Endothelial cell of umbilical vein (primary cell): ENCODE data around the gene PI4KA. TPM values are rescaled to one million over a fixed set of nuclear protein-coding genes. Genes with fewer than 3 reads are reported as not detected.
"Not testable (repeated sequence)": the region's sequence is repeated elsewhere in the genome, so short reads cannot be mapped to it uniquely, and the experiment has no call there.

Experiments used
- BruUV-seq: library from RNA; stranded (reverse); fragments of 400-500 nt; replicated peaks from 2 replicates; lab custom pipeline; 2021; lab: Mats Ljungman, UMichigan
- CTCF ChIA-PET: fragments of 300-600, 350-600 bp; sonication (Branson Sonifier 250); formaldehyde crosslinking; loops from one replicate; lab custom pipeline; 2021; ENCODE audit warnings: antibody characterized with exemption, inconsistent platforms; lab: Charles Lee
- POLR2A ChIA-PET: fragments of 300-600, 350-600 bp; sonication (Branson Sonifier 250); formaldehyde crosslinking; loops from one replicate; lab custom pipeline; 2021; ENCODE audit warnings: antibody characterized with exemption, inconsistent platforms; lab: Charles Lee
- DNase-seq: peaks from one replicate; pipeline ENCODE4 v3.0.0-alpha.2; 2011; ENCODE audit warnings: low read depth, low spot score
- FAIRE-seq: peaks from 2 replicates; lab custom pipeline; 2011; peaks lifted over from hg19 to GRCh38; lab: Jason Lieb, UNC
- H2AFZ ChIP-seq: 2 replicates; pipeline ENCODE4 v1.6.0; 2012; ENCODE audit warnings: low read depth, low read length, control low read depth, inconsistent platforms
- H3K27ac ChIP-seq: 2 replicates; pipeline ENCODE4 v1.5.1; 2011; ENCODE audit warnings: low read depth, mild to moderate bottlenecking, control low read depth, low read length, moderate library complexity; ENCODE audit not compliant: insufficient read depth
- H3K27me3 ChIP-seq, 2 experiments: 2 replicates each; pipeline versions ENCODE4 v1.6.0 to v1.6.1; 2011; ENCODE audit warnings: low read length in 2 of 2, mixed read lengths in 1 of 2; ENCODE audit not compliant: control insufficient read depth in 2 of 2, insufficient read depth in 2 of 2
- H3K36me3 ChIP-seq, 2 experiments: 2 replicates in 1 of 2; 3 replicates in 1 of 2; pipeline ENCODE4 v1.5.1; 2011; ENCODE audit warnings: low read length in 2 of 2, mild to moderate bottlenecking in 1 of 2, moderate library complexity in 1 of 2; ENCODE audit not compliant: control insufficient read depth in 2 of 2, insufficient read depth in 2 of 2; ENCODE audit errors: extremely low read depth in 1 of 2
- H3K4me1 ChIP-seq: 3 replicates; pipeline ENCODE4 v1.5.1; 2011; ENCODE audit warnings: mild to moderate bottlenecking, low read length; ENCODE audit not compliant: control insufficient read depth, insufficient read depth; ENCODE audit errors: extremely low read depth
- H3K4me2 ChIP-seq: 2 replicates; pipeline ENCODE4 v1.6.1; 2011; ENCODE audit warnings: low read length, control low read depth, mixed read lengths; ENCODE audit not compliant: insufficient read depth
- H3K4me3 ChIP-seq, 3 experiments: fragments of 200-600 bp in 1 of 3; sonication (generic), shearing (Covaris generic) in 1 of 3; replicated peaks in 1 of 3; 2 replicates each; pipeline ENCODE4 v1.5.1; 2011 to 2016; ENCODE audit warnings: control low read depth in 3 of 3, low read length in 3 of 3, mild to moderate bottlenecking in 2 of 3, inconsistent platforms in 1 of 3, low read depth in 1 of 3, moderate library complexity in 1 of 3; ENCODE audit not compliant: insufficient read depth in 1 of 3
- H3K79me2 ChIP-seq: 2 replicates; pipeline ENCODE4 v1.6.0; 2012; ENCODE audit warnings: low read length, inconsistent platforms; ENCODE audit not compliant: control insufficient read depth, insufficient read depth
- H3K9ac ChIP-seq: replicated peaks from 2 replicates; pipeline ENCODE3; 2011; ENCODE audit warnings: low read length, control low read depth; ENCODE audit not compliant: insufficient read depth; ENCODE audit errors: extremely low read depth
- H3K9me1 ChIP-seq: replicated peaks from 3 replicates; pipeline ENCODE4 v1.6.0; 2011; ENCODE audit warnings: mild to moderate bottlenecking, low read length; ENCODE audit not compliant: control insufficient read depth, insufficient read depth; ENCODE audit errors: extremely low read depth
- H3K9me3 ChIP-seq: replicated peaks from 2 replicates; pipeline ENCODE4 v1.5.1; 2012; ENCODE audit warnings: low read length, inconsistent platforms; ENCODE audit not compliant: control insufficient read depth, insufficient read depth
- H4K20me1 ChIP-seq: replicated peaks from 2 replicates; pipeline ENCODE3; 2011; ENCODE audit warnings: mild to moderate bottlenecking, low read length; ENCODE audit not compliant: control insufficient read depth, insufficient read depth; ENCODE audit errors: extremely low read depth
- CTCF ChIP-seq, 2 donors: IDR thresholded peaks; 1 replicate in 1 of 2; 2 replicates in 1 of 2; pipeline ENCODE4 v1.5.1; 2011; ENCODE audit warnings: low read length in 2 of 2, mild to moderate bottlenecking in 2 of 2, moderate library complexity in 2 of 2, control low read depth in 1 of 2, inconsistent platforms in 1 of 2, low read depth in 1 of 2; ENCODE audit not compliant: insufficient read depth in 1 of 2; ENCODE audit errors: extremely low read depth in 1 of 2
- FOS ChIP-seq: IDR thresholded peaks from 2 replicates; pipeline ENCODE4 v1.6.1; 2011; ENCODE audit warnings: mild to moderate bottlenecking, low read length, moderate library complexity, borderline replicate concordance; ENCODE audit not compliant: insufficient read depth
- JUN ChIP-seq: IDR thresholded peaks from 2 replicates; pipeline ENCODE4 v1.6.1; 2011; ENCODE audit warnings: borderline replicate concordance, low read depth; ENCODE audit not compliant: insufficient read length, insufficient read depth
- MAX ChIP-seq: IDR thresholded peaks from 2 replicates; pipeline ENCODE4 v1.6.1; 2011; ENCODE audit not compliant: insufficient read depth, insufficient read length
- MYC ChIP-seq: IDR thresholded peaks from one replicate; pipeline ENCODE4 v1.6.1; 2011; ENCODE audit warnings: mild to moderate bottlenecking, low read depth, low read length
- POLR2A ChIP-seq: IDR thresholded peaks from 2 replicates; pipeline ENCODE4 v1.6.1; 2012; ENCODE audit warnings: low read depth, mild to moderate bottlenecking, control low read depth, low read length
- POLR2AphosphoS5 ChIP-seq: IDR thresholded peaks from 2 replicates; pipeline ENCODE4 v1.6.1; 2012; ENCODE audit warnings: low read depth, mild to moderate bottlenecking, control low read depth, low read length, moderate library complexity; ENCODE audit not compliant: insufficient read depth
- dilution Hi-C: fragments of 300-500 bp; cut with MboI; formaldehyde crosslinking; loops from one replicate; pipeline ENCODE4 v1.15.0; 2019; ENCODE audit warnings: low sequenced_read_pairs; ENCODE audit not compliant: extremely low pct_ligation_motif_present
- intact Hi-C: fragments of 100-400 bp; cut with micrococcal nuclease; formaldehyde crosslinking; loops from one replicate; pipeline ENCODE4 v1.10.0; 2022
- polyA plus RNA-seq, 4 experiments: library from polyadenylated mRNA; depleted of rRNA in 3 of 4; stranded (reverse) in 3 of 4; unstranded in 1 of 4; fragments of >200 nt; gene quantifications; 2 replicates each; pipeline versions ENCODE4 v1.2.1 to v1.2.3, GENCODE V29; 2011 to 2012; ENCODE audit warnings: missing spikeins in 1 of 4
- total RNA-seq: library from RNA; stranded (reverse); gene quantifications from 2 replicates; pipeline ENCODE4 v1.2.3, GENCODE V29; 2021

The PI4KA gene
- total and polyA plus RNA-seq, 2 donors (not counting 3 experiments of a cell fraction or from before 2014, with no cell fraction given), result 28.9 to 56.4 TPM

GRCh38 chr22:20738394-20739089, 120.1 kb downstream of the PI4KA start:
- POLR2A ChIA-PET, result no interaction called here
- Histone ChIP-seq H3K4me1 (peaks cover 3% of the 10 kb centered on the region), H3K27ac (no peak overlapping the region), H4K20me1 (no peaks in the 10 kb centered on the region), H3K4me3 (no peak overlapping the region), H3K4me2 (no peak overlapping the region), H3K9ac (no peak overlapping the region), H3K79me2 (no peaks in the 10 kb centered on the region), H3K9me1 (no peaks in the 10 kb centered on the region), H2AFZ (no peak overlapping the region), H3K36me3 (peaks cover 2 to 6% of the 10 kb centered on the region in 2 experiments), H3K9me3 (no peaks in the 10 kb centered on the region), H3K27me3 (no peaks in the 10 kb centered on the region)
- TF ChIP-seq POLR2AphosphoS5 (no peak), FOS (no peak), POLR2A (no peak), JUN (no peak), MYC (no peak), CTCF (IDR thresholded peaks at IDR 0.05; ENCODE audit: extremely low read depth in 1 of 2, insufficient read depth in 1 of 2, low read depth in 1 of 2, low read length in 2 of 2) (no peak), MAX (no peak)
- dilution Hi-C loops (no loop called here), intact Hi-C loops (no loop called here)
- CTCF ChIA-PET, result no interaction called here
- DNase-seq, result no peak
- no peak for FAIRE-seq
- no TSS peak for BruUV-seq

- H3K4me1 ChIP-seq, BruUV-seq, CTCF ChIA-PET, dilution Hi-C loops, intact Hi-C loops, FAIRE-seq, H3K9me1 ChIP-seq, H3K27ac ChIP-seq, H3K36me3 ChIP-seq, POLR2A ChIA-PET, H3K27me3 ChIP-seq, H3K9me3 ChIP-seq, H4K20me1 ChIP-seq, H3K79me2 ChIP-seq, H2AFZ ChIP-seq, H3K4me3 ChIP-seq, H3K9ac ChIP-seq, H3K4me2 ChIP-seq, DNase-seq: not testable (repeated sequence)
Measured at GRCh38 chr22:20736891-20737290, 121.7 kb downstream of the PI4KA start.

GRCh38 chr22:20735356-20736162, 123.1 kb downstream of the PI4KA start:
- H3K27ac ChIP-seq, H3K9me3 ChIP-seq, H3K4me3 ChIP-seq, H3K79me2 ChIP-seq, DNase-seq, H4K20me1 ChIP-seq, H3K9me1 ChIP-seq, intact Hi-C loops, H3K4me1 ChIP-seq, H3K4me2 ChIP-seq, FAIRE-seq, H3K9ac ChIP-seq, H3K36me3 ChIP-seq, H3K27me3 ChIP-seq, POLR2A ChIA-PET, dilution Hi-C loops, CTCF ChIA-PET, H2AFZ ChIP-seq, BruUV-seq: not testable (repeated sequence)
